Common myeloid progenitor, CD34-positive (primary cell): ENCODE results near the gene C10orf90.

Experiments used
- CTCF ChIA-PET: fragments of 350-600 bp; sonication (Branson Sonifier 250); formaldehyde crosslinking; loops from one replicate; lab custom pipeline; 2021; ENCODE audit warnings: antibody characterized with exemption; lab: Charles Lee
- POLR2A ChIA-PET: fragments of 350-600 bp; sonication (Branson Sonifier 250); formaldehyde crosslinking; loops from one replicate; lab custom pipeline; 2021; ENCODE audit warnings: antibody characterized with exemption; lab: Charles Lee
- DNase-seq, 3 donors: peaks; one replicate each; pipeline versions ENCODE4 v3.0.0 to v3.0.0-alpha.2; 2013
- H3K27ac ChIP-seq, 2 experiments: 1 replicate in 1 of 2; 2 replicates in 1 of 2; pipeline ENCODE4 v1.7.0; 2013; ENCODE audit warnings: inconsistent platforms in 2 of 2, low read length in 2 of 2, mild to moderate bottlenecking in 2 of 2, low read depth in 1 of 2, moderate library complexity in 1 of 2; ENCODE audit not compliant: severe bottlenecking in 2 of 2, insufficient read depth in 1 of 2, poor library complexity in 1 of 2
- H3K27me3 ChIP-seq, 5 experiments: replicated peaks in 2 of 5; 1 replicate in 3 of 5; 2 replicates in 2 of 5; pipeline versions ENCODE4 v1.6.1 to v1.7.0; 2013; ENCODE audit warnings: low read length in 4 of 5, mild to moderate bottlenecking in 2 of 5, moderate library complexity in 2 of 5, inconsistent platforms in 1 of 5; ENCODE audit not compliant: insufficient read depth in 5 of 5, control insufficient read depth in 4 of 5
- H3K36me3 ChIP-seq, 4 experiments: 1 replicate in 2 of 4; 2 replicates in 2 of 4; pipeline versions ENCODE4 v1.6.1 to v1.7.0; 2013; ENCODE audit warnings: low read length in 3 of 4, control low read depth in 1 of 4, mild to moderate bottlenecking in 1 of 4; ENCODE audit not compliant: control insufficient read depth in 4 of 4, insufficient read depth in 4 of 4
- H3K4me1 ChIP-seq, 4 experiments: 1 replicate in 3 of 4; 2 replicates in 1 of 4; pipeline versions ENCODE4 v1.6.1 to v1.7.1; 2013; ENCODE audit warnings: low read length in 3 of 4, mild to moderate bottlenecking in 3 of 4, control low read depth in 1 of 4, inconsistent platforms in 1 of 4, moderate library complexity in 1 of 4; ENCODE audit not compliant: control insufficient read depth in 4 of 4, insufficient read depth in 4 of 4; ENCODE audit errors: control extremely low read depth in 1 of 4
- H3K4me3 ChIP-seq, 7 experiments: 1 replicate in 4 of 7; 2 replicates in 3 of 7; pipeline versions ENCODE4 v1.5.1 to v1.7.0; 2013; ENCODE audit warnings: mild to moderate bottlenecking in 7 of 7, low read length in 6 of 7, moderate library complexity in 6 of 7, inconsistent platforms in 2 of 7, low read depth in 2 of 7, control low read depth in 1 of 7; ENCODE audit not compliant: insufficient read depth in 4 of 7, control insufficient read depth in 1 of 7; ENCODE audit errors: extremely low read depth in 1 of 7
- H3K9me3 ChIP-seq, 5 experiments: 1 replicate in 4 of 5; 2 replicates in 1 of 5; pipeline versions ENCODE4 v1.6.1 to v1.7.1; 2013; ENCODE audit warnings: low read length in 4 of 5, mild to moderate bottlenecking in 2 of 5, inconsistent platforms in 1 of 5, low read depth in 1 of 5, moderate library complexity in 1 of 5; ENCODE audit not compliant: control insufficient read depth in 4 of 5, insufficient read depth in 2 of 5; ENCODE audit errors: control extremely low read depth in 1 of 5
- WGBS: methylation state at CpG from one replicate; pipeline ENCODE4 v1.1.5; 2013; ENCODE audit not compliant: insufficient coverage; 5-methylcytosine and 5-hydroxymethylcytosine counted together

C10orf90 gene

GRCh38 chr10:126586878-126587277 lies 83.6 kb downstream of the C10orf90 start:
- POLR2A ChIA-PET = no interaction called here

GRCh38 chr10:126586128-126586527 lies 84.4 kb downstream of the C10orf90 start:
- ChIA-PET CTCF (no interaction called here), POLR2A (no interaction called here)
- DNase-seq = no peak
- no peak overlapping the region for H3K27ac ChIP-seq
- no peaks in the 10 kb centered on the region for H3K4me1 ChIP-seq
- no peaks in the 10 kb centered on the region for H3K36me3 ChIP-seq
- H3K27me3 ChIP-seq = peaks cover 0 to 8% (median 7%) of the 10 kb centered on the region in 5 experiments
- peaks cover 0 to 3% (median 0%) of the 10 kb centered on the region in 5 experiments for H3K9me3 ChIP-seq
- WGBS = 81% methylated on average over 13 of the region's 14 CpGs
- no peak overlapping the region for H3K4me3 ChIP-seq

More at GRCh38 chr10:126586878-126587277, 83.6 kb downstream of the C10orf90 start:
- H3K4me3 ChIP-seq = no peak overlapping the region
- H3K4me1 ChIP-seq = no peaks in the 10 kb centered on the region
- no peak overlapping the region for H3K27ac ChIP-seq
- DNase-seq = no peak
- H3K27me3 ChIP-seq = peaks cover 0 to 7% (median 6%) of the 10 kb centered on the region in 5 experiments
- peaks cover 0 to 3% (median 0%) of the 10 kb centered on the region in 5 experiments for H3K9me3 ChIP-seq
- WGBS = 98% methylated on average over 5 of the region's 5 CpGs
- CTCF ChIA-PET = no interaction called here
- H3K36me3 ChIP-seq = no peaks in the 10 kb centered on the region

- ChIA-PET POLR2A (no interaction called here), CTCF (no interaction called here)
- Histone ChIP-seq H3K27ac (no peak overlapping the region), H3K4me3 (no peak overlapping the region), H3K36me3 (no peaks in the 10 kb centered on the region), H3K9me3 (peaks cover 0 to 3% (median 0%) of the 10 kb centered on the region in 5 experiments), H3K4me1 (no peaks in the 10 kb centered on the region), H3K27me3 (peaks cover 0 to 11% (median 7%) of the 10 kb centered on the region in 5 experiments)
- DNase-seq = no peak
- 93% methylated on average over 5 of the region's 6 CpGs for WGBS
These were observed 85.1 kb downstream of the C10orf90 start for GRCh38 chr10:126585249-126586017.

GRCh38 chr10:126584836-126585235 lies 85.7 kb downstream of the C10orf90 start:
- ChIA-PET CTCF (no interaction called here), POLR2A (no interaction called here)
- peaks cover 0 to 3% (median 0%) of the 10 kb centered on the region in 5 experiments for H3K9me3 ChIP-seq
- no peaks in the 10 kb centered on the region for H3K4me1 ChIP-seq
- H3K4me3 ChIP-seq = no peak overlapping the region
- H3K36me3 ChIP-seq = no peaks in the 10 kb centered on the region
- peaks cover 0 to 11% (median 7%) of the 10 kb centered on the region in 5 experiments for H3K27me3 ChIP-seq
- 61% methylated on average over 3 of the region's 3 CpGs for WGBS
- H3K27ac ChIP-seq = no peak overlapping the region
- no peak for DNase-seq

GRCh38 chr10:126583552-126584200 lies 86.8 kb downstream of the C10orf90 start:
- 90% methylated on average over 3 of the region's 6 CpGs for WGBS
- no peak overlapping the region for H3K4me3 ChIP-seq
- DNase-seq = no peak
- no peaks in the 10 kb centered on the region for H3K36me3 ChIP-seq
- H3K4me1 ChIP-seq = no peaks in the 10 kb centered on the region
- CTCF ChIA-PET = no interaction called here
- no peak overlapping the region for H3K27ac ChIP-seq
- POLR2A ChIA-PET = no interaction called here
- H3K9me3 ChIP-seq = peaks cover 0 to 3% (median 0%) of the 10 kb centered on the region in 5 experiments
- peaks cover 0 to 11% (median 7%) of the 10 kb centered on the region in 5 experiments for H3K27me3 ChIP-seq

- ChIA-PET CTCF (no interaction called here), POLR2A (no interaction called here)
- no peak overlapping the region for H3K27ac ChIP-seq
- no peak for DNase-seq
- H3K4me1 ChIP-seq = no peaks in the 10 kb centered on the region
- H3K4me3 ChIP-seq = no peak overlapping the region
- H3K9me3 ChIP-seq = peaks cover 0 to 1% (median 0%) of the 10 kb centered on the region in 5 experiments
- H3K27me3 ChIP-seq = peaks cover 0 to 11% (median 3%) of the 10 kb centered on the region in 5 experiments
- H3K36me3 ChIP-seq = no peaks in the 10 kb centered on the region
- WGBS = 89% methylated on average over 7 of the region's 7 CpGs
These were observed 88.8 kb downstream of the C10orf90 start for GRCh38 chr10:126581648-126582046.
